IMR-90 (cell line): ENCODE results near the gene TMEM107.
A peak's percentile ranks its signal among the peaks of the same experiment; 100 is the strongest.

Experiments
- CTCF ChIP-seq: conservative IDR thresholded peaks from 2 replicates; pipeline ENCODE4 v1.5.1; 2012; ENCODE audit warnings: mild to moderate bottlenecking, low read depth, low read length, improper control_type of control experiment
- POLR2A ChIP-seq: IDR thresholded peaks from 2 replicates; pipeline ENCODE4 v1.6.1; 2012; ENCODE audit warnings: mild to moderate bottlenecking, low read depth, low read length
- RCOR1 ChIP-seq: IDR thresholded peaks from 2 replicates; pipeline ENCODE4 v1.6.1; 2012; ENCODE audit warnings: mild to moderate bottlenecking, low read length, improper control_type of control experiment; ENCODE audit not compliant: insufficient replicate concordance
- TF ChIP-seq, protein P1 (sequence below): fragments of 150-350 bp; IDR thresholded peaks from 2 replicates; pipeline ENCODE4 v1.6.1; 2016; ENCODE audit warnings: low read depth, mild to moderate bottlenecking, low read length, moderate library complexity, borderline replicate concordance

GRCh38 chr17:8158267-8159031, 17.7 kb downstream of the TMEM107 start:
- peak; percentile 86 for TF ChIP-seq CTCF
- TF ChIP-seq, protein P1, sequence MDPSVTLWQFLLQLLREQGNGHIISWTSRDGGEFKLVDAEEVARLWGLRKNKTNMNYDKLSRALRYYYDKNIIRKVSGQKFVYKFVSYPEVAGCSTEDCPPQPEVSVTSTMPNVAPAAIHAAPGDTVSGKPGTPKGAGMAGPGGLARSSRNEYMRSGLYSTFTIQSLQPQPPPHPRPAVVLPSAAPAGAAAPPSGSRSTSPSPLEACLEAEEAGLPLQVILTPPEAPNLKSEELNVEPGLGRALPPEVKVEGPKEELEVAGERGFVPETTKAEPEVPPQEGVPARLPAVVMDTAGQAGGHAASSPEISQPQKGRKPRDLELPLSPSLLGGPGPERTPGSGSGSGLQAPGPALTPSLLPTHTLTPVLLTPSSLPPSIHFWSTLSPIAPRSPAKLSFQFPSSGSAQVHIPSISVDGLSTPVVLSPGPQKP = no peak
- TF ChIP-seq POLR2A = 0 out of 2 replicates have a peak, but pooled peaks have one; percentile 26
- TF ChIP-seq RCOR1 = no peak
